ENCODE results near the gene INPP5B.

INPP5B gene

GRCh38 chr1:37828410-37829074 is 118.3 kb downstream of the INPP5B start:
- DNase-seq, result no peak

- DNase-seq, result no peak
Measured at GRCh38 chr1:37825506-37825905, 121.3 kb downstream of the INPP5B start.

GRCh38 chr1:37824001-37824400 is 122.9 kb downstream of the INPP5B start:
- no peak for DNase-seq

GRCh38 chr1:37822906-37823815 is 123.7 kb downstream of the INPP5B start:
- no peak for DNase-seq

GRCh38 chr1:37821481-37821880 is 125.4 kb downstream of the INPP5B start:
- DNase-seq, result no peak

GRCh38 chr1:37817481-37817880 is 129.4 kb downstream of the INPP5B start:
- no peak for DNase-seq

GRCh38 chr1:37814252-37814651 is 132.6 kb downstream of the INPP5B start:
- no peak for DNase-seq

GRCh38 chr1:37813529-37814145 is 133.2 kb downstream of the INPP5B start:
- no peak for DNase-seq

GRCh38 chr1:37811027-37811655 is 135.7 kb downstream of the INPP5B start:
- DNase-seq, result peak; percentile 74

All from CD4-positive, alpha-beta T cell treated with Interleukin-12 subunit alpha and Interleukin-12 subunit beta, for 1 hour (primary cell).